ENCODE data around the gene ACVR1. TPM values are rescaled to one million over a fixed set of nuclear protein-coding genes. Genes with fewer than 3 reads are reported as not detected.
A peak's percentile ranks its signal among the peaks of the same experiment; 100 is the strongest.
"Not testable (repeated sequence)": the region's sequence is repeated elsewhere in the genome, so short reads cannot be mapped to it uniquely, and the experiment has no call there.

Gene ACVR1
- total RNA-seq, 1 donor from 2014 or later = 27.1 TPM

DNA sequence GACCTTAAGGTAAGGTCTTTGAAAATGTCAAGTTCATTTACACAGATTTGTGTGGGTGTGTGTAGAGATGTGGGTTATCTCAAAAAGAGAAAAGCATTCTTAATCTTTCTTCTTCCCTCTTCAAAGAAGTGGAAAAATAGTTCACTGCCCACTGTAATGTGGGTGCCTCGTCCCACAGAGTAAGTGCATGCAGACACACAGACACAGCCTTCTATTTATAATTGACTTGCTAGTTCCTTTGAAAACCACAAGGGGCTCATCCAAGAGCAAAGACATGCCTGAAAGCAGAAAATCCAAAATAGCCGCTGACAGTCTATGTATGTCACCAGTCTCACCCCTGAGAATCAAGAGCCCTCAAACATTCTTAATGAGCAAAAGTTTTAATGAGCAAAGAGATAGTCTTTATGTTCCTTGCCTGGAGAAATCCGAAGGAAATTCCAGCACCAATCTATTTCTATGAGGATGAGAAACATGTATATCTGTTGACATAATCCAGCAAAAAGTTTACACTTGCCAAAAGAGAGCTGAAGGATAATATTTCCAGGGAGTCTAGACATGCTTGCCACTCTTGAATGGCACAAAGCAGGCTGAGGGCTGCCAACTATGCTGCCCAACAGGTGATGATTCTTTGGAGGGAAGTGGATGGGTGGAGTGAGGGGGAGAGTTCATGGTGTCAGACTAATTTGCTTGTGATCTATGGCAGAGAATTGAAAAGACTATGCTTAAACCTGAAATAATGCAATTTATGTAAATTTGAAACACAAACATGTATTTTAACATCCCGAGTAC is 93.9 kb downstream of the ACVR1 start:
- no peak for DNase-seq (ENCODE audit: low spot score)
- Mint-ChIP-seq H3K27me3 (ENCODE audit: low read depth) (no peaks in the 10 kb centered on the region), H3K27ac (peak overlapping the region; percentile 85), H3K4me1 (ENCODE audit: low read depth) (peaks cover 59% of the 10 kb centered on the region), H3K9me3 (no peaks in the 10 kb centered on the region), H3K36me3 (ENCODE audit: low read depth) (peaks cover 44% of the 10 kb centered on the region), H3K4me3 (ENCODE audit: low read depth) (peak overlapping the region; percentile 30)
- intact Hi-C loops (cut with micrococcal nuclease) = loop anchor here (1.0 to 10.0 kb wide), 8 partner anchors 23 to 673 kb away; partner anchors contain the start of genes ACVR1, ACVR1C, CCDC148 and PKP4

DNA sequence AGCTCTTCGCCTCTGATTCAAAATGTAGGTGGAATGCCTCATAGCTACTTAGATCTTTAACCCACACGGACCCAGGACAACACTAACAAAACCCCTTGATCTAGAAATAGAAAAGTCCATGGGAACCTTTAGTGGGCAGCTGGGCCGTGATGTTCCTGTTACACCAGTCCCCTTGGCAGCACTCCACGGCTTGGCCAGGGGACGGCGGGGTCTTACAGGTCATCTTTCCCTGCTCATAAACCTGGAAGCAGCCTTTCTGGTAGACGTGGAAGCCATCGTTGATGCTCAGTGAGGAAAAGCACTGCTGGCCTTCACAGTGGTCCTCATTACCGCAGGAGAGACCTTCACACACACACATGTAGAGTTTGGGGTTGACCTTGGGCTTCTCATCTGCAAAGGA is 95.9 kb downstream of the ACVR1 start:
- peaks cover 44% of the 10 kb centered on the region for H3K36me3 Mint-ChIP-seq (ENCODE audit: low read depth)
- H3K27me3 Mint-ChIP-seq (ENCODE audit: low read depth) = no peaks in the 10 kb centered on the region
- H3K27ac Mint-ChIP-seq = no peak overlapping the region
- no peaks in the 10 kb centered on the region for H3K9me3 Mint-ChIP-seq
- intact Hi-C loops (cut with micrococcal nuclease) = loop anchor here (5.0 to 10.0 kb wide), 4 partner anchors 33 to 675 kb away; partner anchors contain the start of genes CCDC148 and PKP4
- H3K4me3 Mint-ChIP-seq (ENCODE audit: low read depth) = no peak overlapping the region
- H3K4me1 Mint-ChIP-seq (ENCODE audit: low read depth) = peaks cover 49% of the 10 kb centered on the region
- no peak for DNase-seq (ENCODE audit: low spot score)

DNA sequence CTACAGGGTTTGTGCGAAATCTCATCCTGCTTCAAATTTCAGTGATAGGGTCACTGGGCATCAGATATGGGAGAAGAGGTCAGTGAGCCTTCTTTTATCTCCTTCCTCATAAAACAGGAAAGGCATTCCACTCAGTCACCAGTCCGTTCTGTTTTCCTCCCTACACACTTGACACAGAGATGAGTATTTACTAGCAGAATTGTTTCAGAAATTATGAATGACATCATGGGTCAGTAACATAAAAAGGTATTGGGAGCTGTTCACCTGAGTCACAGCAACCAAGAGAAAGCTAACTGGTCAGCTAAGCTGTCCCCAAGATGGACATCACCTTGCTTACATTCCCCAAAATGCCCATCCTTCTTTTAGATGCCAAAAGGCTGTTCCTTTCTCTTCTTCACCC is 96.3 kb downstream of the ACVR1 start:
- no peaks in the 10 kb centered on the region for H3K9me3 Mint-ChIP-seq
- peaks cover 48% of the 10 kb centered on the region for H3K36me3 Mint-ChIP-seq (ENCODE audit: low read depth)
- H3K4me1 Mint-ChIP-seq (ENCODE audit: low read depth) = peaks cover 48% of the 10 kb centered on the region
- no peak for DNase-seq (ENCODE audit: low spot score)
- H3K27ac Mint-ChIP-seq = no peak overlapping the region
- intact Hi-C loops (cut with micrococcal nuclease) = loop anchor here (5.0 to 10.0 kb wide), 6 partner anchors 32 to 975 kb away; partner anchors contain the start of genes CCDC148 and PKP4
- no peaks in the 10 kb centered on the region for H3K27me3 Mint-ChIP-seq (ENCODE audit: low read depth)
- H3K4me3 Mint-ChIP-seq (ENCODE audit: low read depth) = no peak overlapping the region

DNA sequence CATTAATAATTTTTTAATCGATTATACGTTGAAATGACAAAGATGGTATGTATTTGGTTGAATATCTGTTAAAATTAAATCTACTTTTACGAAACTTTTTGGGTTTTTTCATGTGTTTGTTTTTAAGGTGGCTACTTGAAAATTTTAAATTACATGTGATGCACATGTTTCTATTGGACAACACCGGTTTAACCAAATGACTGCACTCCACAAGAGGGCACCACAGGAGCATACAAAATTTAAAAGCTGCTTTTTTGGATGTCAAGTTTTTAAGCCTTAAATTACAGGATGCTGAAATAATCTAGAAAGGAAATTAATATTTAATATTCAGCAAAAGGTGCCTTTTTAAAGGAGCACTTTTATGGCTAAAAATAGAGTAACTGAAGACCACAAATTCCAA is 98.7 kb downstream of the ACVR1 start:
- H3K27ac Mint-ChIP-seq = no peak overlapping the region
- H3K36me3 Mint-ChIP-seq (ENCODE audit: low read depth) = peaks cover 59% of the 10 kb centered on the region
- intact Hi-C loops (cut with micrococcal nuclease) = loop anchor here (1.0 to 10.0 kb wide), 3 partner anchors 233 to 977 kb away; no protein-coding TSS in a partner anchor

DNA sequence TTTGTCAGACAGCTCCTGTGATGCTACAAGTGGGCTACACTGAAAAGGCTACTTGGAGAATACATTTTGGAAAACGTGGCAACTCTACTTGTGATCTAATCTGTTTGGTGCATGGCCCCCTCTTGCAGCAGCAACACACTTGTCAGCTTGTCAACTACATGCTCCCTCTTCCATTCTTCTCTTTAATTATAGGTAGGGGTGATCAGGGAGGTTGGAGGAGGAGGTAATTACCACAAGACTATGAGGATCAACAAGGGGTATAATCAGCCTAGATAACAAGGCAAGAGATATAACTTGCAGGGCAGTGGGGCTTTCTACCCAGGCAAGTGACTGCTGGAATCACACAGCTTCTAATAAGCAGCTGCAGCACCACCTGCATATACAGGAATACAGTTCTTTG is 104.9 kb downstream of the ACVR1 start:
- H3K4me1 Mint-ChIP-seq (ENCODE audit: low read depth) = peaks cover 1% of the 10 kb centered on the region
- intact Hi-C loops (cut with micrococcal nuclease) = loop anchor here (10.0 kb wide), 2 partner anchors 466 to 984 kb away; no protein-coding TSS in a partner anchor
- H3K27me3 Mint-ChIP-seq (ENCODE audit: low read depth) = no peaks in the 10 kb centered on the region
- H3K4me3 Mint-ChIP-seq (ENCODE audit: low read depth) = no peak overlapping the region
- no peak for DNase-seq (ENCODE audit: low spot score)
- no peaks in the 10 kb centered on the region for H3K9me3 Mint-ChIP-seq
- no peak overlapping the region for H3K27ac Mint-ChIP-seq
- peaks cover 61% of the 10 kb centered on the region for H3K36me3 Mint-ChIP-seq (ENCODE audit: low read depth)

More for the DNA sequence above, 98.7 kb downstream of the ACVR1 start:
- H3K27me3 Mint-ChIP-seq (ENCODE audit: low read depth) = no peaks in the 10 kb centered on the region
- H3K4me3 Mint-ChIP-seq (ENCODE audit: low read depth) = no peak overlapping the region
- peaks cover 29% of the 10 kb centered on the region for H3K4me1 Mint-ChIP-seq (ENCODE audit: low read depth)
- DNase-seq (ENCODE audit: low spot score) = peak; percentile 20
- H3K9me3 Mint-ChIP-seq = no peaks in the 10 kb centered on the region

DNA sequence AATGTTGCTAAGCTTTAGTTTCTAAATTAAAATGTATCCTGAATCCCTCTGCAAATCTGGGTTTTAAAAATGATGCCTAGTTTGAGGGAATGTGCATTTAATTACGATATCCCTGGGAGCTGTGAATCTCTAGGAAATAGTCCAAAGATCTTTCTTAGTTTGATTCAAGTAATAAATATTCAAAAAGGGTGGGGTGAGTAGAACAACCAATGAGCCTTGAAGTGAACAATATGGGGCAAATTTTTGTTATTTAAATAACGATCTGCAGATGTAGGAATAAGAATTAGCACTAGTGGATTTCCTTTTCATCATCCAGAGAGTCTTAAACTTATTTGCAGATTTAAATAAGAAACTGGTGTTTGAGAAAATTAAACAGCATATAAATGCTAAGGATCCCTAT is 106.3 kb downstream of the ACVR1 start:
- intact Hi-C loops (cut with micrococcal nuclease) = loop anchor here (10.0 kb wide), 2 partner anchors 465 to 985 kb away; no protein-coding TSS in a partner anchor
- H3K27ac Mint-ChIP-seq = no peak overlapping the region
- peaks cover 1% of the 10 kb centered on the region for H3K4me1 Mint-ChIP-seq (ENCODE audit: low read depth)
- peaks cover 61% of the 10 kb centered on the region for H3K36me3 Mint-ChIP-seq (ENCODE audit: low read depth)
- no peak overlapping the region for H3K4me3 Mint-ChIP-seq (ENCODE audit: low read depth)
- H3K27me3 Mint-ChIP-seq (ENCODE audit: low read depth) = no peaks in the 10 kb centered on the region
- no peaks in the 10 kb centered on the region for H3K9me3 Mint-ChIP-seq
- DNase-seq (ENCODE audit: low spot score) = no peak

DNA sequence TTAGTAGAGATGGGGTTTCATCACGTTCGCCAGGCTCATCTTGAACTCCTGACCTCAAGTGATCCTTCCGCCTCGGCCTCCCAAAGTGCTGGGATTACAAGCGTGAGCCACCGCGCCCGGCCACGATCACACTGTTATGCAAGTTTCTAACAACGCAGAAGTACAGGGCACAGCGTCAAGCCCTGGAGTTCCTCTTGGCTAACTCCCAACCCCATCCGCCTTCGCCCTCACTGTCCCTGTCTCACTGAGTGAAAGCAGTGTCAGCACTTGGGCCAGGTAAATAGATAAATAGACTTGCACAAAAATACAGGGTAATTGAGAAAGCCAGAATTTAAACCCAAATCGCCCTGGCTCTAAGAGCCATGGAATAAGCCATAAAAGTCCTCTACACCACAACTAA is 111.7 kb downstream of the ACVR1 start:
- intact Hi-C loops (cut with micrococcal nuclease) = no loop called here
- no peak overlapping the region for H3K27ac Mint-ChIP-seq
- DNase-seq (ENCODE audit: low spot score) = no peak
- H3K4me3 Mint-ChIP-seq (ENCODE audit: low read depth) = no peak overlapping the region
- H3K9me3 Mint-ChIP-seq = peaks cover 10% of the 10 kb centered on the region
- peaks cover 79% of the 10 kb centered on the region for H3K36me3 Mint-ChIP-seq (ENCODE audit: low read depth)
- no peaks in the 10 kb centered on the region for H3K27me3 Mint-ChIP-seq (ENCODE audit: low read depth)
- H3K4me1 Mint-ChIP-seq (ENCODE audit: low read depth) = peaks cover 1% of the 10 kb centered on the region

DNA sequence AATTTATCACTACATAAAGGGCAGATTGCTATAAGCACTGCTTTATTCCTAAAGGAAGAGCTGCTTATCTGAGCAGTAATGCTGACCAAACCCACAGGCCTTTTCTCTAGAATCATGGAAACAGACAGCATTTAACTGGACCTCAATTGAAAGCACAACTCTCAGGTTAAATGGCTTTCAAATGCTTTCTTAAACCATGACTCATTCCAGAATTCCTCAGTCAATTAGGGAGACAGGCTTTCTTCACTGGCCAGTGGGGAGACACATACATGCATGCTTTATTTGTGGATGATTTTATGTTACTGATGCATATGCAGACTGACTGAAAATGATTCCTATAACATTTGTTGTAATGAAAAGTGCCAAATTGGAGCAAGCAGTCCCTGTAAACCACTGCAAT is 114.6 kb downstream of the ACVR1 start:
- H3K36me3 Mint-ChIP-seq (ENCODE audit: low read depth) = peaks cover 86% of the 10 kb centered on the region
- no peak for DNase-seq (ENCODE audit: low spot score)
- intact Hi-C loops (cut with micrococcal nuclease) = no loop called here

DNA sequence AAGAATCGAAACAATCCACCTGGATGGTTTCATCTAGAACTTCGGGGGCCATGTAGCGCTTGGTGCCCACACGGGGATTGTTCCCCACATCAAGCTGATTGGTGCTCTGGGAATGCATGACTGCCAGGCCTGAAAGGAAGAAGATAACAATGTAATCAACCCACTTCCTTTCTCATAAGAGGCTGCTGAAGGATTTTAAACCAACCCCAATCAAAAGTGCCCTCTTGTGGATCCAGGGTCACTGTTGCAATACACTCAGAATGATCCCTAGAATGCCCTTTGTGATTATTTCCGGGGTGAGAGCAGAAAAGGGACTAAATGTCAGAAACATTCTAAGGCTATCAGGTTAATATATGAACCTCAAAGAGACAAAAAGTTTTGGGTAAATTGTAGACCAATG is 115.2 kb downstream of the ACVR1 start:
- no peak overlapping the region for H3K27ac Mint-ChIP-seq
- peaks cover 28% of the 10 kb centered on the region for H3K9me3 Mint-ChIP-seq
- H3K4me3 Mint-ChIP-seq (ENCODE audit: low read depth) = no peak overlapping the region
- H3K36me3 Mint-ChIP-seq (ENCODE audit: low read depth) = peaks cover 86% of the 10 kb centered on the region
- H3K27me3 Mint-ChIP-seq (ENCODE audit: low read depth) = no peaks in the 10 kb centered on the region
- peaks cover 2% of the 10 kb centered on the region for H3K4me1 Mint-ChIP-seq (ENCODE audit: low read depth)
- intact Hi-C loops (cut with micrococcal nuclease) = no loop called here
- DNase-seq (ENCODE audit: low spot score) = no peak

More for the DNA sequence above, 114.6 kb downstream of the ACVR1 start:
- H3K27me3 Mint-ChIP-seq (ENCODE audit: low read depth) = no peaks in the 10 kb centered on the region
- H3K27ac Mint-ChIP-seq = no peak overlapping the region
- peaks cover 23% of the 10 kb centered on the region for H3K9me3 Mint-ChIP-seq
- peaks cover 2% of the 10 kb centered on the region for H3K4me1 Mint-ChIP-seq (ENCODE audit: low read depth)
- no peak overlapping the region for H3K4me3 Mint-ChIP-seq (ENCODE audit: low read depth)

DNA sequence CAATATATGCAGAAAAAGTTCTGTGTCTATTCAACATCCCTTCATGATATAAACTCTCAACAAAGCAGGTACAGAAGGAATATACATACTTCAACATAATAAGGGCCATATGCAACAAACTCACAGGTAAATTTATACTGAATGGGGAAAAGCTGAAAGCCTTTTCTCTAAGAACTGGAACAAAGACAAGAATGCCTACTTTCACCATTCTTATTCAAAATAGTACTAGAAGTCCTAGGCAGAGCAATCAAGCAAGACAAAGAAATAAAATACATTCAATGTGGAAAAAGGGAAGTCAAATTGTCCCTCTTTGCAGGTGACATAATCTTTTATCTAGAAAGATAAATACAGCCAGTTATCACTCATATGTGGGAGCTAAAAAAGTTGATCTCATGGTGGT is 116.3 kb downstream of the ACVR1 start:
- Mint-ChIP-seq H3K27ac (no peak overlapping the region), H3K36me3 (ENCODE audit: low read depth) (peaks cover 88% of the 10 kb centered on the region), H3K9me3 (peaks cover 39% of the 10 kb centered on the region), H3K4me1 (ENCODE audit: low read depth) (peaks cover 2% of the 10 kb centered on the region), H3K4me3 (ENCODE audit: low read depth) (no peak overlapping the region), H3K27me3 (ENCODE audit: low read depth) (no peaks in the 10 kb centered on the region)
- intact Hi-C loops (cut with micrococcal nuclease) = no loop called here
- DNase-seq (ENCODE audit: low spot score) = no peak

DNA sequence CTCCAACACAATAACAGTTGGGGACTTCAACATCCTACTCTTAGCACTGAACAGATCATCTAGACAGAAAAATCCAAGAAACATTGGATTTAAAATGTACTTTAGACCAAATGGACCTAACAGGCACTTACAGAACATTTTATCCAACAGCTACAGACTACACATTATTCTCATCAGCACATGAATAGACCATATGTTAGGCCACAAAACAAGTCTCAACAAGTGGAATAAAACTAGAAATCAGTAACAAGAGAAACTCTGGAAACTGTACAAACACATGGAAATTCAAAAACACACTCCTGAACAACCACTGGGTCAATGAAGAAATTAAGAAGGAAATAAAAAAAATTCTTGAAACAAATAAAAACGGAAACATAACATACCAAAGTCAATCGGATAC is 117.5 kb downstream of the ACVR1 start:
- no peak for DNase-seq (ENCODE audit: low spot score)
- Mint-ChIP-seq H3K4me3 (ENCODE audit: low read depth) (no peak overlapping the region), H3K36me3 (ENCODE audit: low read depth) (peaks cover 92% of the 10 kb centered on the region), H3K9me3 (peaks cover 39% of the 10 kb centered on the region), H3K4me1 (ENCODE audit: low read depth) (peaks cover 7% of the 10 kb centered on the region), H3K27ac (no peak overlapping the region), H3K27me3 (ENCODE audit: low read depth) (no peaks in the 10 kb centered on the region)
- intact Hi-C loops (cut with micrococcal nuclease) = no loop called here

DNA sequence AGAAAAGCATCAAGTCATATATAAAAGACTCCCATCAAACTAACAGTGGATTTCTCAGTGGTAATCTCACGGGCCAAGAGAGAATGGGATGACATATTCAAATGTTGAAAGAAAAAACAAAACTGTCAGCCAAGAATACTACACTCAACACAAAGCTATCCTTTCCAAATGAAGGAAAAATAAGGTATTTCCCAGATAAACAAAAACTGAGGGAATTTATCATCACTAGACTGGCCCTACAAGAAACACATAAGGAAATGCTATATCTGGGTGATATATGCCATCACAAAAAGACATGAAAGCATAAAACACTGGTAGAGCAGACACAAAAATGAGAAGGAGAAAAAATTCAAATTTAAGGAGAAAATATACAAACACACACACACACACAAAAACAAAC is 118.6 kb downstream of the ACVR1 start:
- DNase-seq (ENCODE audit: low spot score) = no peak
- H3K4me1 Mint-ChIP-seq (ENCODE audit: low read depth) = peaks cover 7% of the 10 kb centered on the region
- peaks cover 39% of the 10 kb centered on the region for H3K9me3 Mint-ChIP-seq
- H3K27ac Mint-ChIP-seq = no peak overlapping the region
- no peak overlapping the region for H3K4me3 Mint-ChIP-seq (ENCODE audit: low read depth)
- H3K27me3 Mint-ChIP-seq (ENCODE audit: low read depth) = no peaks in the 10 kb centered on the region
- H3K36me3 Mint-ChIP-seq (ENCODE audit: low read depth) = peaks cover 92% of the 10 kb centered on the region
- intact Hi-C loops (cut with micrococcal nuclease) = no loop called here

DNA sequence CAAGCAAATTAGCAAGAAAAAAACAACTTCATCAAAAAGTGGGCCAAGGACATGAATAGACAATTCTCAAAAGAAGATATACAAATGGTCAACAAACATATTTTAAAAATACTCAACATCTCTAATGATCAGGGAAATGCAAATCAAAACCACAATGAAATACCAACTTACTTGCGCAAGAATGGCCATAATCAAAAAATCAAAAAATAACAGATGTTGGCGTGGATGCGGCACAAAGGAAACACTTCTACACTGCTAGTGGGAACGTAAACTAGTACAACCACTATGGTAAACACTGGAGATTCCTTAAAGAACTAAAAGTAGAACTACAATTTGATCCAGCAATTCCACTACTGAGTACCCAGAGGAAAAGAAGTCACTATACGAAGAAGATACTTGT is 119.7 kb downstream of the ACVR1 start:
- DNase-seq (ENCODE audit: low spot score); H3K27me3 Mint-ChIP-seq (ENCODE audit: low read depth); intact Hi-C loops (cut with micrococcal nuclease); H3K27ac Mint-ChIP-seq; H3K4me3 Mint-ChIP-seq (ENCODE audit: low read depth): not testable (repeated sequence)
- peaks cover 33% of the 10 kb centered on the region for H3K9me3 Mint-ChIP-seq
- peaks cover 95% of the 10 kb centered on the region for H3K36me3 Mint-ChIP-seq (ENCODE audit: low read depth)
- H3K4me1 Mint-ChIP-seq (ENCODE audit: low read depth) = peaks cover 11% of the 10 kb centered on the region
